Measurements from ENCODE around the gene DYNC1LI2. TPM values are rescaled to one million over a fixed set of nuclear protein-coding genes. Genes with fewer than 3 reads are reported as not detected.

Gene DYNC1LI2
- total RNA-seq, 1 donor from 2014 or later = 135 TPM

DNA sequence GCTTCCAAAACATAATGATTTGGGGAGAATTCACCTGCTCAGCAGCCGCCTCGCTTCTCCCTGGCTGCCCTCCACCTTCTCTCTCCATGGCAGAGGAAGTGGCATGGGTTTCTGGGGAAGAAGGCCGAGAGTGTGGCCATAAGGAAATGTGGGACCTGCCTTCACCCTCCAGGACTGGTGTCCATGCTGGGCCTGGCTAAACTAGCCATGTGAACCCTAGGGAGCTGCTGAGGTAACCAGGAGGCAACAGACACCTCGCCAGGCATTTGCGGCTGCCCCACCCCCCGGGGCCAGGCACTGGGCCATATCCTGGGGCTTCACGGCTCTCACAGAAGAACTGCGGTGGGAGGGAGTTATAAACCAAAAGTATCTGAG is 44.9 kb downstream of the DYNC1LI2 start:
- no peak overlapping the region for H3K4me3 Mint-ChIP-seq
- H3K27me3 Mint-ChIP-seq = peaks cover 12% of the 10 kb centered on the region
- TF ChIP-seq, protein P1, sequence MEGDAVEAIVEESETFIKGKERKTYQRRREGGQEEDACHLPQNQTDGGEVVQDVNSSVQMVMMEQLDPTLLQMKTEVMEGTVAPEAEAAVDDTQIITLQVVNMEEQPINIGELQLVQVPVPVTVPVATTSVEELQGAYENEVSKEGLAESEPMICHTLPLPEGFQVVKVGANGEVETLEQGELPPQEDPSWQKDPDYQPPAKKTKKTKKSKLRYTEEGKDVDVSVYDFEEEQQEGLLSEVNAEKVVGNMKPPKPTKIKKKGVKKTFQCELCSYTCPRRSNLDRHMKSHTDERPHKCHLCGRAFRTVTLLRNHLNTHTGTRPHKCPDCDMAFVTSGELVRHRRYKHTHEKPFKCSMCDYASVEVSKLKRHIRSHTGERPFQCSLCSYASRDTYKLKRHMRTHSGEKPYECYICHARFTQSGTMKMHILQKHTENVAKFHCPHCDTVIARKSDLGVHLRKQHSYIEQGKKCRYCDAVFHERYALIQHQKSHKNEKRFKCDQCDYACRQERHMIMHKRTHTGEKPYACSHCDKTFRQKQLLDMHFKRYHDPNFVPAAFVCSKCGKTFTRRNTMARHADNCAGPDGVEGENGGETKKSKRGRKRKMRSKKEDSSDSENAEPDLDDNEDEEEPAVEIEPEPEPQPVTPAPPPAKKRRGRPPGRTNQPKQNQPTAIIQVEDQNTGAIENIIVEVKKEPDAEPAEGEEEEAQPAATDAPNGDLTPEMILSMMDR (conservative IDR thresholded peaks at IDR 0.05) = no peak
- no peaks in the 10 kb centered on the region for H3K9me3 Mint-ChIP-seq
- H3K27ac Mint-ChIP-seq = no peak overlapping the region
- no peaks in the 10 kb centered on the region for H3K36me3 Mint-ChIP-seq
- H3K4me1 Mint-ChIP-seq (ENCODE audit: unreplicated experiment) = no peaks in the 10 kb centered on the region
- DNase-seq (ENCODE audit: extremely low spot score, unreplicated experiment) = no peak

DNA sequence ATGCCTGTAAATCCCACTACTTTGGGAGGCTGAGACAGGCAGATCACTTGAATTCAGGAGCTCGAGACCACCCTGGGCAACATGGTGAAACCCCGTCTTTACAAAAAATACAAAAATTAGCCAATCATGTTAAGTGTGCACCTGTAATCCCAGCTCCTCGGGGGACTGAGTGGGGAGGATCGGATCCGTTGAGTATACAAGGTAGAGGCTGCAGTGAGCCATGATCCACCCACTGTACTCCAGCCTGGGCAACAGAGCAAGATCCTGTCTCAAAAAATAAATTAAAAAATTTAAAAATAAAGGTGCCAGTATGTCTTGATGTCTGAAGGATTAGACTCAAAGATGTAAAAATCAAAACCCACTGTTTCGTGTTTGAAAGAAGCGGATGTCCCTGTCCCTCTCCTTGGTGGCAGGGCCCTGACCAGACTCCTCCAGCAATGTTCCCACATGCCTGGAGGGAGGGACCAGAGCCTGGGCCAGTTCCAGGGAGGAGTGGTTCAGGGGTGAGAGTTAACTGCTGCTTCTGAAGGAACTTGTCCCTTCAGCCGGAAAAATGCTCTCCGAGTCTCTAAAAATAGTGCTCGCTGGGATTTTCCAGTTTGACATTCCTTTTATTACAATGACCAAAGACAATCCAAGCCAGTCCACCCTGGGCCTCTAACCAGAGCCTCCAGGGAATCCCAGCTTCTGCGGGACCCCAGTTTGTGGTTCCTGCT is 45.5 kb downstream of the DYNC1LI2 start:
- H3K27me3 Mint-ChIP-seq = peaks cover 12% of the 10 kb centered on the region
- DNase-seq (ENCODE audit: extremely low spot score, unreplicated experiment) = no peak
- TF ChIP-seq, protein P1 (conservative IDR thresholded peaks at IDR 0.05) = no peak
- H3K27ac Mint-ChIP-seq = no peak overlapping the region
- H3K4me1 Mint-ChIP-seq (ENCODE audit: unreplicated experiment) = no peaks in the 10 kb centered on the region
- no peaks in the 10 kb centered on the region for H3K36me3 Mint-ChIP-seq
- H3K9me3 Mint-ChIP-seq = no peaks in the 10 kb centered on the region
- H3K4me3 Mint-ChIP-seq = no peak overlapping the region

DNA sequence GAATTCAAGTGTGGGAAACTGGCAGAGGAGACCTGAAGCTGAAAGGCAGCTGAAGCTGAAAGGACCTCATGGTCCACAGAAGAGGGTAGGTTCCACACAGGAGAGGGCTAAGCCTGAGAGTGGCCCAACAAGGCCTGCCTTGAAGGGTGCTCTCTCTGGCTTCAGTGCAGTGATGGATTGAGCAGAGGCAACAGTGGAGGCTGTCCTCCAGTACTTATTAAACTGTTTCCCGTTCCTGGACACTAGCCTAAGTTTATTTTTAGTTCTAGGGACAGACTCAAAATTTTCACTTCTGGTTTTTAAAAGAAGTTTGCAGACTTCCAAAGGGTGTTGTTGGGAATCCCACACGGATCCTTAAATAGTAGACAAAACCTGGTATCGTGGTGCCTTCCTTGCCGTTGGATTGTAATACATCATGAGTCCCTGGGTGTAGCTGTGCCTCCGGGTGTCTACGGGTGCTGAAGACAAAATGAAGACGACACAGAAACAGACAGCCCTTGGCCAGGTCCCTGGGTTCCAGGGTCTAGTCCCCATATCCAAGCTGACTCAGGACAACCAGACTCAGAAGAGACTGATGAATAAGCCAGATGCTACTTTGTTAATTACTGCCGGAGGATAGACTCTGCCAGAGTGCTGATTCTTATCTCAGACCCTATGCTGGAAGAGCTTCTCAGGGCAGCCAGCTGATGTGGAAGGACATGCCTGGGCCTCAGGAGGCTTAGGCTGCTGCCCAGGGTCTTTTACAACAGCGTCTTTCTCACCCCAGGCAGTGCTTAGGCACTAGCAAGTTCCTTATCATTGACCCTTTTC is 47.8 kb downstream of the DYNC1LI2 start:
- TF ChIP-seq, protein P1 (conservative IDR thresholded peaks at IDR 0.05) = no peak
- Mint-ChIP-seq H3K9me3 (no peaks in the 10 kb centered on the region), H3K36me3 (no peaks in the 10 kb centered on the region), H3K4me1 (ENCODE audit: unreplicated experiment) (no peaks in the 10 kb centered on the region), H3K4me3 (no peak overlapping the region), H3K27me3 (peaks cover 9% of the 10 kb centered on the region), H3K27ac (no peak overlapping the region)
- DNase-seq (ENCODE audit: extremely low spot score, unreplicated experiment) = no peak

- Mint-ChIP-seq H3K4me3 (no peak overlapping the region), H3K27ac (no peak overlapping the region), H3K4me1 (ENCODE audit: unreplicated experiment) (no peaks in the 10 kb centered on the region), H3K27me3 (peaks cover 6% of the 10 kb centered on the region), H3K36me3 (no peaks in the 10 kb centered on the region), H3K9me3 (no peaks in the 10 kb centered on the region)
- DNase-seq (ENCODE audit: extremely low spot score, unreplicated experiment) = no peak
- TF ChIP-seq, protein P1 (conservative IDR thresholded peaks at IDR 0.05) = no peak
Measured at GRCh38 chr16:66701516-66701915, 49.9 kb downstream of the DYNC1LI2 start.

DNA sequence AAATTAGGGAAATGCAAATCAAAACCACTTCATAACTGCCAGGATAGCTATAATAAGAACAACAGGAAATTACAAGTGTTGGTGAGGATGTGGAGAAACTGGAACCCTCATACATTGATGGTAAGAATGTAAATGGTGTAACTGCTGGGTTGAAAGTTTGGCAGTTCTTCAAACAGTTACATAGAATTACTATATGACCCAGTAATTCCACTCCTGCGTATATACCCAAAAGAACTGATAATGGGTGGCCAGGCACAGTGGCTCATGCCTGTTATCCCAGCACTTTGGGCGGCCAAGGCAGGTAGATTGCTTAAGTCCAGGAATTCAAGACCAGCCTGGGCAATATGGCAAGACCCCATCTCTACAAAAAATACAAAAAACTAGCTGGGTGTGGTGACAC is 50.4 kb downstream of the DYNC1LI2 start:
- H3K9me3 Mint-ChIP-seq = no peaks in the 10 kb centered on the region
- peaks cover 6% of the 10 kb centered on the region for H3K27me3 Mint-ChIP-seq
- DNase-seq (ENCODE audit: extremely low spot score, unreplicated experiment) = no peak
- H3K4me3 Mint-ChIP-seq = no peak overlapping the region
- TF ChIP-seq, protein P1 (conservative IDR thresholded peaks at IDR 0.05) = no peak
- H3K4me1 Mint-ChIP-seq (ENCODE audit: unreplicated experiment) = no peaks in the 10 kb centered on the region
- H3K36me3 Mint-ChIP-seq = no peaks in the 10 kb centered on the region
- no peak overlapping the region for H3K27ac Mint-ChIP-seq

Measured in type B pancreatic cell (in vitro differentiated cells).